ENCODE results near the gene KCNJ4.

DNA sequence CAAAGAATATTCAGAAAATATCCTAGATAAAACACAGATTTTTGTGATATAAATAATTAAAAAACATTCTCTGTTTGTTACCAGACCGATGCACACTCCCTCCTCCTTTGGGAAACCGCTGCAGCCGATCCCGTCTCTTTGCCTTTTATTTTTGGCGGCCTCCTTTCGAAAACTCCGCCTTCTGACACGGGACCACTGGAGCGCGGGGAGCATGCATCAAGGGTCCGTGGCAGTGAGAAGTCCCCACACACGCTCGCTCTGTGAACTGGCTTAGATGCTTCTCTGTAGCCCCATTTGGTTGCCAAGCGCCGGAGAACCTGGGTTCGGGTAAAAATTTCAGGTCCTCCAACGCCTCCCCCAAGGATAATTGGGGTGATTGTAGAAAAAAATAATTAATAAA is 34.1 kb upstream of the KCNJ4 start:
- TF ChIP-seq, protein P1, sequence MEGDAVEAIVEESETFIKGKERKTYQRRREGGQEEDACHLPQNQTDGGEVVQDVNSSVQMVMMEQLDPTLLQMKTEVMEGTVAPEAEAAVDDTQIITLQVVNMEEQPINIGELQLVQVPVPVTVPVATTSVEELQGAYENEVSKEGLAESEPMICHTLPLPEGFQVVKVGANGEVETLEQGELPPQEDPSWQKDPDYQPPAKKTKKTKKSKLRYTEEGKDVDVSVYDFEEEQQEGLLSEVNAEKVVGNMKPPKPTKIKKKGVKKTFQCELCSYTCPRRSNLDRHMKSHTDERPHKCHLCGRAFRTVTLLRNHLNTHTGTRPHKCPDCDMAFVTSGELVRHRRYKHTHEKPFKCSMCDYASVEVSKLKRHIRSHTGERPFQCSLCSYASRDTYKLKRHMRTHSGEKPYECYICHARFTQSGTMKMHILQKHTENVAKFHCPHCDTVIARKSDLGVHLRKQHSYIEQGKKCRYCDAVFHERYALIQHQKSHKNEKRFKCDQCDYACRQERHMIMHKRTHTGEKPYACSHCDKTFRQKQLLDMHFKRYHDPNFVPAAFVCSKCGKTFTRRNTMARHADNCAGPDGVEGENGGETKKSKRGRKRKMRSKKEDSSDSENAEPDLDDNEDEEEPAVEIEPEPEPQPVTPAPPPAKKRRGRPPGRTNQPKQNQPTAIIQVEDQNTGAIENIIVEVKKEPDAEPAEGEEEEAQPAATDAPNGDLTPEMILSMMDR (optimal IDR thresholded peaks at IDR 0.05 in 1 of 3, IDR thresholded peaks at IDR 0.05 in 1 of 3, conservative IDR thresholded peaks at IDR 0.05 in 1 of 3; ENCODE audit: extremely low read depth in 1 of 3, insufficient read depth in 2 of 3, low read length in 3 of 3), result no peak
- TF ChIP-seq EZH2 (IDR thresholded peaks at IDR 0.05; ENCODE audit: low read length), result no peak
